Stimulated activated naive CD8-positive, alpha-beta T cell treated with anti-CD3 and anti-CD28 coated beads, Interleukin-15, Interleukin-2, amounts not matched to agents 100 ng/mL and 50 ng/mL, for 24 hours (primary cell): ENCODE measurements around the gene PAK3.

ENCODE experiments used
- H3K27ac Mint-ChIP-seq: one replicate; pipeline ENCODE4 v1.8.0; 2021; ENCODE audit warnings: mild to moderate bottlenecking, mixed read lengths
- H3K27me3 Mint-ChIP-seq: one replicate; pipeline ENCODE4 v1.8.0; 2021; ENCODE audit warnings: mixed read lengths
- H3K36me3 Mint-ChIP-seq: one replicate; pipeline ENCODE4 v1.8.0; 2021; ENCODE audit warnings: low read depth, mixed read lengths
- H3K4me1 Mint-ChIP-seq: one replicate; pipeline ENCODE4 v1.8.0; 2021; ENCODE audit warnings: low read depth, mixed read lengths
- H3K4me3 Mint-ChIP-seq: one replicate; pipeline ENCODE4 v1.8.0; 2021; ENCODE audit warnings: mild to moderate bottlenecking, mixed read lengths
- H3K9me3 Mint-ChIP-seq: one replicate; pipeline ENCODE4 v1.8.0; 2021; ENCODE audit warnings: mixed read lengths

The PAK3 gene

DNA sequence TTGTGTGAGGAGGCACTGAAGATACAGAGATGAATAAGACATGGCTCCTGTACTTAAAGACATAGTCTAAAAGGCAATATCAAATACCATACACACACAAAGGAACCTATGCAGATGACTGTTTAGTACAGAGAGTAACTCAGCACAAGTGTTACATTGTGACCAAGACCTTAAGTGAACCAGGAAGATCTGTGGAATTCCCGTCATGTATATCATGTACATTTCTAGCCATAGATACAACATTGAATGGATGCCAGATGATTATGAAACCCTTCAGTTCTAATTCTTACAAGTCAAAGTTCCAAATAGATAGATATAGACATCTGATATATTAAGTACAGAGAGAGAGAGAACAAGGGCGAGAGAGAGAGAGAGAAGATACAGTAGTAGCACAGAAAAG lies 73.2 kb downstream of the PAK3 start:
- Mint-ChIP-seq H3K27me3 (no peaks in the 10 kb centered on the region), H3K27ac (no peak overlapping the region), H3K36me3 (no peaks in the 10 kb centered on the region), H3K4me3 (no peak overlapping the region), H3K4me1 (no peaks in the 10 kb centered on the region), H3K9me3 (no peaks in the 10 kb centered on the region)

DNA sequence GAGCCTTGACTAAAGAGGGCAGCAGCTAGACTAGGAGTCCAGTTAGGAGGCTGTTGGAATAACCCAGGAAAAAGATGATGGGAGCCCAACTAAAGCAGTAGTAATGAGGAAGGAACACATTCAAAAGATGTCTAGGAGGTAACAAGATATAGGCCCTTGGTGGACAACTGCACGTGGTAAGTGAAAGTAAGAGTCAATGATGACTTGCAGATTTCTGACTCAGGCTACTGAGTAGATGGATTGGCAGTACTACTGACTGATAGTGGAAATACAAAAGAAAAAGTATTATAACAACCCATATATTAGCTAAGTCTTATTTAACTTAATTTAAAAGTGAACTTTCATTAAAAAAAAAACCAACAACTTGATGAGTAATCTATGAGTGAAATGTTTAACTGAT lies 74.0 kb downstream of the PAK3 start:
- Mint-ChIP-seq H3K9me3 (no peaks in the 10 kb centered on the region), H3K27me3 (no peaks in the 10 kb centered on the region), H3K36me3 (no peaks in the 10 kb centered on the region), H3K27ac (no peak overlapping the region), H3K4me1 (no peaks in the 10 kb centered on the region), H3K4me3 (no peak overlapping the region)

DNA sequence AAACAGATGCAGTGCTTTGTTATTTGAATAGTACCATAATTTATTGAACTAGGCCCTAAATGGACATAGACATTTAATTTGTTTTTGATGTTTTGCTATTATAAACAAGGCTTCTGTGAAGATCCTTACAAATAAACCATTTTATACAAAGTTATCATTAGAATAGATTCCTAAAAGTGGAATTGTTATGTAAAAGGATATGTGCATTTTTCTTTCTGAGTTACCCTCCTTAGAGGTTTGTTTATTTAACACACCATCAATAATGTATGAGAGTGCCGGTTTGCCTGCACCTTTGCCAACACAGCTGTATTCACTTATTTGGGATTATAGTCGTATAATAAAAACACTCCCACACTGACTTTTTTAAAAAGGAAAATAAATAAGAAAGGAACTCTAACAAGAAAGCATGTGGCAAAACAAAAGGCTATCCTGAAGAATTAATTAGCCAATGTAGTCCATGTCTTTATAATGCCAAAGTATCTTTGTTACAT lies 84.8 kb downstream of the PAK3 start:
- H3K9me3 Mint-ChIP-seq, result no peaks in the 10 kb centered on the region
- no peaks in the 10 kb centered on the region for H3K27me3 Mint-ChIP-seq
- no peaks in the 10 kb centered on the region for H3K36me3 Mint-ChIP-seq
- no peak overlapping the region for H3K4me3 Mint-ChIP-seq
- no peaks in the 10 kb centered on the region for H3K4me1 Mint-ChIP-seq
- H3K27ac Mint-ChIP-seq, result no peak overlapping the region

GRCh38 chrX:111181951-111182350 lies 86.0 kb downstream of the PAK3 start:
- Mint-ChIP-seq H3K4me3 (no peak overlapping the region), H3K9me3 (no peaks in the 10 kb centered on the region), H3K4me1 (no peaks in the 10 kb centered on the region), H3K27ac (no peak overlapping the region), H3K36me3 (no peaks in the 10 kb centered on the region), H3K27me3 (no peaks in the 10 kb centered on the region)

DNA sequence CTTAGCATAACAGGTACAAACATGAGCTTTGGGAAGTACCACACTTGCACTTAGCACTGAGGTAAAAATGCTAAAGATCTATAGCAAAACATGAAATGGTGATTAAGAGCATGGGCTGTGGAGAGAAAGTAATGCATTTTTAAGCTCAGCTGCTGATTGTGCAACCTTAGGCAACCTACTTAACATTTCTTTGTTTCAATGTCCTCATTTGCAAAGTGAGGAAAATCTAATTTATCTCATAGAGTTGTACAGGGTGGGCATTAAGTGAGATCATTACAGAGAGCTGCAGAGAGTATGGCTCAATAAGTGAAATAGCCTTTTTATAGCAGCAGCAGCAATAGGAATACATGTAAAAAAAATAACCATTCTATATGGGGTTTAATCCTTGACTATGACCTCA lies 87.0 kb downstream of the PAK3 start:
- Mint-ChIP-seq H3K4me1 (no peaks in the 10 kb centered on the region), H3K9me3 (no peaks in the 10 kb centered on the region), H3K36me3 (no peaks in the 10 kb centered on the region), H3K27me3 (no peaks in the 10 kb centered on the region), H3K4me3 (no peak overlapping the region), H3K27ac (no peak overlapping the region)

DNA sequence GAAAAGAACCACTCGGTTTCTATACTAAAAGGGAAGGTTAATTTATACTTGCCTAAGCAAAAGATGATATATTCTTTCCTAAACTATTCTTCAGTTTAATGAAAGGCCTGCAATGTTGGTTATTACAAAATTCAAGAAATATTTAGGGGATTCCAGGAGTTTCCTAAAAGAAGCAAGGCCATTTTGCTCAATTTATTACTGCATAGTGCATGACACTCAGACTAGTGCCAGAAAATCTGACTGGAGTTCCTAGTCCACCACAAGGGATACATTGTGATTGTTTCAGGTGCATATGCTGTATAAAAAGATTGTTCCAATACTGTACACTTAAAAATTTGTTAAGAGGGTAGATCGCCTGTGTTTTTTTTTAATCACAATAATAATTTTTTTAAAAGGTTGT lies 95.6 kb downstream of the PAK3 start:
- Mint-ChIP-seq H3K9me3 (no peaks in the 10 kb centered on the region), H3K36me3 (no peaks in the 10 kb centered on the region), H3K27ac (no peak overlapping the region), H3K4me3 (no peak overlapping the region), H3K27me3 (no peaks in the 10 kb centered on the region), H3K4me1 (no peaks in the 10 kb centered on the region)

DNA sequence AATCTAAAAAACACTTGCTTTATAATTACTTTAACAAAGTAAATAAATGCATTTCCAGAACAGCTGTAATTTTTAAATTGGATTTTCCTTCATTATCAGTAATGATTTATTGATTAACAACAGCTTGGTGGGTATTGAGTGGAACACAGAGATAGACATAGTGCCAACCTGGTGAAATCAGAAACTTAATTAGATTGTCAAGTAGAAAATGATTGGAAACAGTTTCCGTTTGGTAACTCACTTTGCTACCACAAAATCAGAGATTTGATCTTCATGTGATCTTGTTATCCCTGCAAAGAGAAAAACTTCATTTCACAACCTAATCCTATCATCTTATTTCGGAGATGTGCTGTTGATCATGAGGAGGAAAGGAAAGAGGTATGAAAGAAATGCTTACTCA lies 103.5 kb downstream of the PAK3 start:
- Mint-ChIP-seq H3K36me3 (no peaks in the 10 kb centered on the region), H3K27ac (no peak overlapping the region), H3K27me3 (no peaks in the 10 kb centered on the region), H3K9me3 (no peaks in the 10 kb centered on the region), H3K4me1 (no peaks in the 10 kb centered on the region), H3K4me3 (no peak overlapping the region)

GRCh38 chrX:111200327-111200726 lies 104.3 kb downstream of the PAK3 start:
- H3K27me3 Mint-ChIP-seq, result no peaks in the 10 kb centered on the region
- H3K4me3 Mint-ChIP-seq, result no peak overlapping the region
- H3K9me3 Mint-ChIP-seq, result no peaks in the 10 kb centered on the region
- no peak overlapping the region for H3K27ac Mint-ChIP-seq
- H3K36me3 Mint-ChIP-seq, result no peaks in the 10 kb centered on the region
- H3K4me1 Mint-ChIP-seq, result no peaks in the 10 kb centered on the region

- no peak overlapping the region for H3K4me3 Mint-ChIP-seq
- no peaks in the 10 kb centered on the region for H3K27me3 Mint-ChIP-seq
- H3K27ac Mint-ChIP-seq, result no peak overlapping the region
- no peaks in the 10 kb centered on the region for H3K4me1 Mint-ChIP-seq
- no peaks in the 10 kb centered on the region for H3K9me3 Mint-ChIP-seq
- H3K36me3 Mint-ChIP-seq, result no peaks in the 10 kb centered on the region
These were observed 111.9 kb downstream of the PAK3 start for GRCh38 chrX:111207851-111208250.

- H3K9me3 Mint-ChIP-seq, result no peaks in the 10 kb centered on the region
- H3K27me3 Mint-ChIP-seq, result no peaks in the 10 kb centered on the region
- no peaks in the 10 kb centered on the region for H3K4me1 Mint-ChIP-seq
- H3K27ac Mint-ChIP-seq, result no peak overlapping the region
- no peak overlapping the region for H3K4me3 Mint-ChIP-seq
- H3K36me3 Mint-ChIP-seq, result no peaks in the 10 kb centered on the region
These were observed 120.4 kb downstream of the PAK3 start for GRCh38 chrX:111216293-111216801.

GRCh38 chrX:111244235-111244750 lies 148.3 kb downstream of the PAK3 start:
- Mint-ChIP-seq H3K9me3 (no peaks in the 10 kb centered on the region), H3K4me1 (no peaks in the 10 kb centered on the region), H3K4me3 (no peak overlapping the region), H3K27me3 (no peaks in the 10 kb centered on the region), H3K36me3 (no peaks in the 10 kb centered on the region), H3K27ac (no peak overlapping the region)

DNA sequence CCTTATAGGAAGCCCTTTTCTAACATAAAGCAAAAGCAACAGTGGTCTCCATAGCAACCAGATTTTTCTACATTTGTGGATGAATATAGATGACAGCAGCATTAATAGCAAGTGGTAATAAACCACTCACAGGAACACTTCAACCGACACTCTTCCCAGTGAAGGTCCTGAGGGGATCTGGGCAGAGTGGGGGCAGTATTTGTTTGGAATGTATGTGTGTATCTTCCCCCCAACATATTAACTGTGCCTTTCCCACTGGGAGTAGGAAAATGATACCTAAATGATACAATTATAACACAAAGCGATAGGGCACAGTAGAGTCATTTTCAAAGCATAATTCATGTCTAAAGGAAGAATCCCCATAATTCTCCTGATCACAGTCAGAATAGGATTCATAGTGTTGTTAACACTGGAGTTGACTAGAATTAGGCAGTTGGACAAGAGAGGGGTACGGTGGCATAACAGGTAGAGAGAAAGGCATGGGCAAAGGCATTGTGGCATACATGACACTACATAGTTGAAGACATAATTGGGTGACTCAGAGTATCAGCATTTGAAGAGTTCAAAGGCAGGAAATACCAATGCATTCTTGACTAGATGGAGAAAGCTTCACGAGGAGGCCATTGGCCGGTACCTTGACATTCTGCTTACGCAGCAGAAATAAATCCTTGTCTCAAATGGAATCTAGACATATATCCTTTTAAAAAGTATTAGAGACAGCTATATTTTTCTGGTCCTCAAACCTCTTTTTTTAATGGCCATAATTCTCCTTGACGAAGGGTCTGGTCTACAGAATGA lies 159.1 kb downstream of the PAK3 start:
- Mint-ChIP-seq H3K9me3 (no peaks in the 10 kb centered on the region), H3K4me3 (no peak overlapping the region), H3K27me3 (no peaks in the 10 kb centered on the region), H3K27ac (no peak overlapping the region), H3K4me1 (no peaks in the 10 kb centered on the region), H3K36me3 (no peaks in the 10 kb centered on the region)

DNA sequence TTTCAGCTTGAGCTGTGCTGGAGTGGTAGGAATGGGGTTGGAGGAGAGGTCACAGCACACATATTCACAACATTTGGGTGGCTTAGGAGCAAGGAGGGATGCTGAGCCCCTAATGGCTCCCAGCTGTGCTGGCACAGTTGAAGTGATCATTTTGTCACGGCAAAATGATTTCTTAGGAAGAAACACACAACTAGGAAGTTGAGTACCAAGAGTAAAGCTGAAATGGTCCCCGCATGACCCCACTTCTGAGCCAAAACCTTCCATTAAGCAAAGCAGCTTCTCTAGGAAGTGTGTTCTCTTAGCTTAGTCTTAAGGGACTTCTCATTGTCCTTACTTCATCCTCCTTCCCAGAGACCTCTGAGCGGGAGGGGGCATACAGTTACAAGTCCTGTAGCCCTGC lies 161.7 kb downstream of the PAK3 start:
- H3K36me3 Mint-ChIP-seq, result no peaks in the 10 kb centered on the region
- H3K4me3 Mint-ChIP-seq, result no peak overlapping the region

DNA sequence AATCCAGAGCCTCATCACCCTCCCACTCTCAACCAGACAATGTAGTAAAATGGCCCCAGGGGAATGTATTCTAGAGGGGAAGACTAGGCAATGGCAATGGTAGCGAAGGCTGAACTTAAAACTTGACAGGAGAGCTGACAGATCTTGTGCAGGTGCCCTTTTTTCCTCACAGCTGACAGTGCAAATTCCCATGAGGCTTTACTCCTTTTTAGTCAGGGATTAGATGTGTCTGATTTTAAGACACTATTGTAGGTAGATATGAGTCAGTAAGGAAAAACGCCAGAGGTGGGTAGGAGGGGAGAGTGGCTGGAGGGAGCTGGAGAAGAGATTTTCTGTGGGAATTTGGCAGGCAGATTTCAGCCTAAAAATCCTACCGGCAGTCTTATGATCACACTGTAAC lies 163.6 kb downstream of the PAK3 start:
- H3K4me1 Mint-ChIP-seq, result no peaks in the 10 kb centered on the region
- H3K9me3 Mint-ChIP-seq, result no peaks in the 10 kb centered on the region

More for the DNA sequence above, 161.7 kb downstream of the PAK3 start:
- H3K27me3 Mint-ChIP-seq, result no peaks in the 10 kb centered on the region
- H3K9me3 Mint-ChIP-seq, result no peaks in the 10 kb centered on the region
- no peak overlapping the region for H3K27ac Mint-ChIP-seq
- H3K4me1 Mint-ChIP-seq, result no peaks in the 10 kb centered on the region

GRCh38 chrX:111260451-111260850 lies 164.5 kb downstream of the PAK3 start:
- Mint-ChIP-seq H3K4me1 (no peaks in the 10 kb centered on the region), H3K4me3 (no peak overlapping the region), H3K27me3 (no peaks in the 10 kb centered on the region), H3K27ac (no peak overlapping the region), H3K9me3 (no peaks in the 10 kb centered on the region), H3K36me3 (no peaks in the 10 kb centered on the region)

More for the DNA sequence above, 163.6 kb downstream of the PAK3 start:
- H3K4me3 Mint-ChIP-seq, result no peak overlapping the region
- H3K36me3 Mint-ChIP-seq, result no peaks in the 10 kb centered on the region
- H3K27ac Mint-ChIP-seq, result no peak overlapping the region
- H3K27me3 Mint-ChIP-seq, result no peaks in the 10 kb centered on the region

GRCh38 chrX:111262086-111262485 lies 166.1 kb downstream of the PAK3 start:
- Mint-ChIP-seq H3K4me1 (no peaks in the 10 kb centered on the region), H3K4me3 (no peak overlapping the region), H3K27ac (no peak overlapping the region), H3K36me3 (no peaks in the 10 kb centered on the region), H3K9me3 (no peaks in the 10 kb centered on the region), H3K27me3 (no peaks in the 10 kb centered on the region)
